GM18907 (cell line): ENCODE data around the gene PNLIPRP1.

Source experiments
- ATAC-seq: cut with Tn5 transposase; IDR thresholded peaks from one replicate; pipeline ENCODE4 v1.9.1; 2021; ENCODE audit warnings: mild to moderate bottlenecking, moderate library complexity; ENCODE audit not compliant: unreplicated experiment

The PNLIPRP1 gene

GRCh38 chr10:116590590-116591444, at the start of gene PNLIPRP1:
Gene PNLIPRP1 (plus strand): TSS chr10:116590959. CDS start chr10:116591130, 171 bp downstream.
- no peak for ATAC-seq

GRCh38 chr10:116542007-116542677, 48.6 kb upstream of the PNLIPRP1 start:
- no peak for ATAC-seq

- no peak for ATAC-seq
Observed at GRCh38 chr10:116545122-116545521, 45.6 kb upstream of the PNLIPRP1 start.

GRCh38 chr10:116545756-116546155, 45.0 kb upstream of the PNLIPRP1 start, which contains the start of gene PNLIP:
Gene PNLIP (plus strand): TSS chr10:116545931. CDS start chr10:116546093, 162 bp downstream.
- no peak for ATAC-seq

GRCh38 chr10:116548301-116548700, 42.5 kb upstream of the PNLIPRP1 start:
- no peak for ATAC-seq

- no peak for ATAC-seq
Observed at GRCh38 chr10:116553378-116553980, 37.3 kb upstream of the PNLIPRP1 start.

- no peak for ATAC-seq
Observed at GRCh38 chr10:116554628-116555027, 36.1 kb upstream of the PNLIPRP1 start.

GRCh38 chr10:116555880-116556279, 34.9 kb upstream of the PNLIPRP1 start:
- ATAC-seq: no peak

GRCh38 chr10:116557305-116557880, 33.4 kb upstream of the PNLIPRP1 start:
- no peak for ATAC-seq

GRCh38 chr10:116565534-116565933, 25.2 kb upstream of the PNLIPRP1 start:
- no peak for ATAC-seq

GRCh38 chr10:116566932-116567331, 23.8 kb upstream of the PNLIPRP1 start:
- no peak for ATAC-seq

- ATAC-seq: no peak
Observed at GRCh38 chr10:116567335-116567734, 23.4 kb upstream of the PNLIPRP1 start.

GRCh38 chr10:116574797-116575196, 16.0 kb upstream of the PNLIPRP1 start:
- no peak for ATAC-seq

- no peak for ATAC-seq
Observed at GRCh38 chr10:116587878-116588591, 2.7 kb upstream of the PNLIPRP1 start.

GRCh38 chr10:116588995-116589394, 1.8 kb upstream of the PNLIPRP1 start:
- no peak for ATAC-seq

GRCh38 chr10:116589926-116590325, 833 bp upstream of the PNLIPRP1 start:
- no peak for ATAC-seq

GRCh38 chr10:116593139-116593740, 2.5 kb downstream of the PNLIPRP1 start:
- no peak for ATAC-seq

GRCh38 chr10:116594525-116595035, 3.8 kb downstream of the PNLIPRP1 start:
- no peak for ATAC-seq

- ATAC-seq: no peak
Observed at GRCh38 chr10:116596062-116596461, 5.3 kb downstream of the PNLIPRP1 start.

- ATAC-seq: no peak
Observed at GRCh38 chr10:116597543-116597942, 6.8 kb downstream of the PNLIPRP1 start.
